NCI-H1436 treated with DMSO at 0.1 percent for 48 hours (cell line): ENCODE results near the gene PRRC2A.

Experiments
- DNase-seq: peaks from one replicate; lab custom pipeline; 2025; lab: John Stamatoyannopoulos, UW

The PRRC2A gene

GRCh38 chr6:31620586-31621319 is at the start of gene PRRC2A:
Gene PRRC2A, plus strand, starts transcription at chr6:31620715. Its CDS starts 2,075 bp downstream, at chr6:31622790.
- DNase-seq = peak; percentile 43

- DNase-seq = no peak
Observed at GRCh38 chr6:31572041-31572911, 48.2 kb upstream of the PRRC2A start, which contains the start of gene LTA. Gene LTA, plus strand, starts transcription at chr6:31572289. Its CDS starts 454 bp downstream, at chr6:31572743.

DNA sequence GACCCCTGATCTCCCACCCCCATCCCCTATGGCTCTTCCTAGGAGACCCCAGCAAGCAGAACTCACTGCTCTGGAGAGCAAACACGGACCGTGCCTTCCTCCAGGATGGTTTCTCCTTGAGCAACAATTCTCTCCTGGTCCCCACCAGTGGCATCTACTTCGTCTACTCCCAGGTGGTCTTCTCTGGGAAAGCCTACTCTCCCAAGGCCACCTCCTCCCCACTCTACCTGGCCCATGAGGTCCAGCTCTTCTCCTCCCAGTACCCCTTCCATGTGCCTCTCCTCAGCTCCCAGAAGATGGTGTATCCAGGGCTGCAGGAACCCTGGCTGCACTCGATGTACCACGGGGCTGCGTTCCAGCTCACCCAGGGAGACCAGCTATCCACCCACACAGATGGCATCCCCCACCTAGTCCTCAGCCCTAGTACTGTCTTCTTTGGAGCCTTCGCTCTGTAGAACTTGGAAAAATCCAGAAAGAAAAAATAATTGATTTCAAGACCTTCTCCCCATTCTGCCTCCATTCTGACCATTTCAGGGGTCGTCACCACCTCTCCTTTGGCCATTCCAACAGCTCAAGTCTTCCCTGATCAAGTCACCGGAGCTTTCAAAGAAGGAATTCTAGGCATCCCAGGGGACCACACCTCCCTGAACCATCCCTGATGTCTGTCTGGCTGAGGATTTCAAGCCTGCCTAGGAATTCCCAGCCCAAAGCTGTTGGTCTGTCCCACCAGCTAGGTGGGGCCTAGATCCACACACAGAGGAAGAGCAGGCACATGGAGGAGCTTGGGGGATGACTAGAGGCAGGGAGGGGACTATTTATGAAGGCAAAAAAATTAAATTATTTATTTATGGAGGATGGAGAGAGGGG is 47.0 kb upstream of the PRRC2A start:
- DNase-seq = no peak

GRCh38 chr6:31574106-31575061 is 46.1 kb upstream of the PRRC2A start:
- no peak for DNase-seq

GRCh38 chr6:31575335-31575901 is 45.1 kb upstream of the PRRC2A start, which contains the start of gene TNF:
Gene TNF, plus strand, starts transcription at chr6:31575565. Its CDS starts 177 bp downstream, at chr6:31575742.
- no peak for DNase-seq

GRCh38 chr6:31575952-31576685 is 44.4 kb upstream of the PRRC2A start:
- no peak for DNase-seq

- DNase-seq = no peak
Observed at GRCh38 chr6:31576897-31577578, 43.5 kb upstream of the PRRC2A start.

DNA sequence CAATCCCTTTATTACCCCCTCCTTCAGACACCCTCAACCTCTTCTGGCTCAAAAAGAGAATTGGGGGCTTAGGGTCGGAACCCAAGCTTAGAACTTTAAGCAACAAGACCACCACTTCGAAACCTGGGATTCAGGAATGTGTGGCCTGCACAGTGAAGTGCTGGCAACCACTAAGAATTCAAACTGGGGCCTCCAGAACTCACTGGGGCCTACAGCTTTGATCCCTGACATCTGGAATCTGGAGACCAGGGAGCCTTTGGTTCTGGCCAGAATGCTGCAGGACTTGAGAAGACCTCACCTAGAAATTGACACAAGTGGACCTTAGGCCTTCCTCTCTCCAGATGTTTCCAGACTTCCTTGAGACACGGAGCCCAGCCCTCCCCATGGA is 42.9 kb upstream of the PRRC2A start:
- DNase-seq = no peak

DNA sequence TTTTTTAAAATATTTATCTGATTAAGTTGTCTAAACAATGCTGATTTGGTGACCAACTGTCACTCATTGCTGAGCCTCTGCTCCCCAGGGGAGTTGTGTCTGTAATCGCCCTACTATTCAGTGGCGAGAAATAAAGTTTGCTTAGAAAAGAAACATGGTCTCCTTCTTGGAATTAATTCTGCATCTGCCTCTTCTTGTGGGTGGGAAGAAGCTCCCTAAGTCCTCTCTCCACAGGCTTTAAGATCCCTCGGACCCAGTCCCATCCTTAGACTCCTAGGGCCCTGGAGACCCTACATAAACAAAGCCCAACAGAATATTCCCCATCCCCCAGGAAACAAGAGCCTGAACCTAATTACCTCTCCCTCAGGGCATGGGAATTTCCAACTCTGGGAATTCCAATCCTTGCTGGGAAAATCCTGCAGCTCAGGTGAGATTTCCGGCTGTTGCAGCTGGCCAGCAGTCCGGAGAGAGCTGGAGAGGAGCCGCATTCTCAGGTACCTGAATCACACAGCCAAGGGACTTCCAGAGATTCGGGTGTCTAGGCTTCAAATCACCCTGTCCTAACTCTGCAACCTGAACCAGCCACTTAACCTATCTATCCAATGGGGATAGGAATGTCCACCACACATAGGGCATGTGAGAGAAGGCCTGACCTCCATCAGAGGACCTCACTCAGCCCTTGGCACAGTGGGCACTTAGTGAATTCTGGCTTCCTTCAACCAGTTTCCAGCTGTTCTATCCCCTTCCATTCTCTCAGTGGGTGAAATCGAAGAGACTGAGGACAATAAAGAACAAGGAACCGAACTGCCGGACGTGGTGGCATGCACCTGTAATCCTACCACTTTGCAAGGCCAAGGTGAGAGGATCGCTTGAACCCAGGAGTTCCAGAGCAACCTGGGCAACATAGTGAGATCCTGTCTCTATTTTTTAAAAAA is 42.1 kb upstream of the PRRC2A start:
- DNase-seq = no peak

DNA sequence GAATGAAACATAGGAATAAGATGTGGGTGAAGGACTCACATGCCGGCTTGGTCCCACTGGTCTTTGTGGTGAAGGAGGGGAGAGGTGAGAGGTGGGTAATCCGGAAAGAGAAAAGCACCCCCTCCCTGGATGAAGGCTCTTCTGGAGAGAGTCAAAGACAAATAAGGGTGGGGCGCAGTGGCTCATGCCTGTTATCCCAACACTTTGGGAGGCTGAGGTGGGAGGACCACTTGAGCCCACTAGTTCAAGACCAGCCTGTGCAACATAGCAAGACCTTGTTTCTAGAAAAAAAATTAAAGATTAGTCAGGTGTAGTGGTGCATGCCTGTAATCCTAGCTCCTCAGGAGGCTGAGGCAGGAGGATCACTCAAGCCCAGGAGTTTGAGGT is 41.4 kb upstream of the PRRC2A start:
- no peak for DNase-seq

GRCh38 chr6:31579546-31580437 is 40.7 kb upstream of the PRRC2A start:
- DNase-seq = no peak

GRCh38 chr6:31580438-31580740 is 40.1 kb upstream of the PRRC2A start:
- no peak for DNase-seq

GRCh38 chr6:31580807-31581433 is 39.6 kb upstream of the PRRC2A start:
- peak; percentile 33 for DNase-seq

GRCh38 chr6:31581434-31582229 is 38.9 kb upstream of the PRRC2A start:
- no peak for DNase-seq

DNA sequence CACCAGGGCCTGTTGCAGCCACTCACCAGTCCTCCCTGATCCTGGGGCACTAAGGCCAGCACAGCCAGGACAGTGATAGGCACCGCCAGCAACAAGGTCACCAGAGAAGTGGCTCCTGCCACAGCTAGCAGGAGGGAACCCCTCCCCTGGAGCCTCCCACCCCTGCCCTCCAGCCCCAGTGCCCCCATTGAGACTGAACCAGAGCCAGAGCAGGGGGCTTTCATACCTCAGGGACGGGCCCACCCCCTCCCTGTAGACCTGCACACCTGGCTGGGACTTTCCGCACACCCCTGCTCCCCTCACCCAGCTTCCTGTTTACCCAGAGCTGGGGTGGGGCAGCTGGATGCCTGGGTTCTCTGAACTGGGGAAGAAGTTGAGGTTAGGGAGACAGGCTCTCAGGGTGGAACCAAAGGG is 38.3 kb upstream of the PRRC2A start, which contains the start of gene LTB:
Gene LTB (minus strand): TSS at position 195 of the 414 bp plus-strand sequence. CDS start 7 bp downstream, at position 188.
- no peak for DNase-seq

DNA sequence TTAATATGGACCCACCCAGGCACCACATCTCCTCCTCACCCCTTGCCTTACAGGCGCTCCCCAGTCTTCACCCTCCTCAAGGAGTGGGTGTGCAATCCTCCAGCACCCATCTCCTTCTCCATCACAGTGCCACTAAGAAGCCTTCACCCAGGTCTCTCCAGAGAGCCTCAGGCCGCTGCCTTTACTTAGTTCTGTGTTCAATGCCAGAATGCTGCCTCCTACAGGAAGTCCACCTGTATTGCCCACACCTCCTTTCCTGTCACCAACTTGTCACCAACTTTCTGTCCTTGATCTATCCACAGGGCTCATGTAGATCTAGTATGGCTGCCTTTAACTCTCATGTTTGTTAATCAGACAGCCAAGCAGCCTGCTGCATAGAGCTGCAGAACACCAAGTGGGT is 35.0 kb upstream of the PRRC2A start:
- DNase-seq = no peak
